ENCODE data around the gene IHH. TPM values are rescaled to one million over a fixed set of nuclear protein-coding genes. Genes with fewer than 3 reads are reported as not detected.

Gene IHH
- total RNA-seq, 1 donor, result under 0.01 TPM

DNA sequence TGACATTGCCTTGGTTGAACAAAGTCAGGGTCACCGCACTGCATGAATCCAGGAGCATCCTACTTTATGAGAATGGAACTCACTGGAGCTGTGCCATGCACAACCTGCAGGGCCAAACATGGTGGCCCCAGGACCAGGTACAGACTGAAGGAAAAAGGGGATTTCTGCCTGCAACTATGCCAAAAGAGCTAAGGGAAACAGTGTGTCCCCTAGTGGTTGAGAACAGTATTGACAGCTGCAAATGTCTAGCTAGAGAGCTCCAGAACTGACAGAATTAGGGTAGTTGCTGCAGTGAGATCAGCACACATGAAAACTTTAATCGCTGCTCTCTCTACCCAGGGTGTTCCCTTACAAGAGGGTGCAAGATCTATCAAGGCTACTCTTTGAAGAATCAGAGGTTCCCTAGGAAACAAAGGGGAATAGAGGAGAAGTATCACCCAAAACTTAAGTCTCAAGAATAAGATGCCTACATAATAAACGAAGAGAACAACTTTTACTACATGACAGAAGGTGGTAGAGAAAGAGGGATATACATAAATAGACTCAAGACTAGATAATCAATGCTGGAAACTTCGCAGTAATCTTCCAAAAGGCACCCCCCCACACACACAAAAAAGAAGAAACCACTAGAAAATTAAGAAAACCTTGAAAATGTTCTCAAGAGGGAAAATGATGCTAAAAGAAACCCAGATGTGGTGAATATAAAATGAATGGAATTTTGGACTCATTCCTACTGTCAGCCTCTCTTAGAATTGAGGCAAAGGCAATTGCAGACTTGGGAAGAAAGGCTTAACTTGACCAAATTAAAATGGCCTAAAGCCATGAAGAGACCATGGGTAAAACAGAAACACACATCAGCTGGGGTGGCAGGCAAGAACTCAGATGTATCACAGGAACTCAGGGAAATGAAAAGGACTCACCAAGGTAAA, 43.6 kb upstream of the IHH start:
- H3K4me2 ChIP-seq (ENCODE audit: insufficient read depth, low read length), result no peak overlapping the region
- H3K27me3 ChIP-seq (ENCODE audit: insufficient read depth, low read length), result no peaks in the 10 kb centered on the region
- H3K9me3 ChIP-seq (ENCODE audit: low read depth, low read length), result no peaks in the 10 kb centered on the region
- no peak overlapping the region for H3K27ac ChIP-seq (ENCODE audit: low read depth, low read length)
- no peak overlapping the region for H2AFZ ChIP-seq (ENCODE audit: low read length)
- no peaks in the 10 kb centered on the region for H3K36me3 ChIP-seq (ENCODE audit: insufficient read depth, low read length)
- no peak for DNase-seq (ENCODE audit: insufficient read length, low spot score, missing footprints)
- peak; percentile 89 for TF ChIP-seq CTCF (IDR thresholded peaks at IDR 0.05; ENCODE audit: extremely low read depth, low read depth, low read length)
- no peak overlapping the region for H3K4me3 ChIP-seq (ENCODE audit: insufficient read depth, low read length)
- H3K79me2 ChIP-seq (ENCODE audit: insufficient read depth, low read length), result no peaks in the 10 kb centered on the region
- H4K20me1 ChIP-seq (ENCODE audit: insufficient read depth, low read length), result peaks cover 13% of the 10 kb centered on the region
- peaks cover 9% of the 10 kb centered on the region for H3K4me1 ChIP-seq (ENCODE audit: insufficient read depth, low read length)

DNA sequence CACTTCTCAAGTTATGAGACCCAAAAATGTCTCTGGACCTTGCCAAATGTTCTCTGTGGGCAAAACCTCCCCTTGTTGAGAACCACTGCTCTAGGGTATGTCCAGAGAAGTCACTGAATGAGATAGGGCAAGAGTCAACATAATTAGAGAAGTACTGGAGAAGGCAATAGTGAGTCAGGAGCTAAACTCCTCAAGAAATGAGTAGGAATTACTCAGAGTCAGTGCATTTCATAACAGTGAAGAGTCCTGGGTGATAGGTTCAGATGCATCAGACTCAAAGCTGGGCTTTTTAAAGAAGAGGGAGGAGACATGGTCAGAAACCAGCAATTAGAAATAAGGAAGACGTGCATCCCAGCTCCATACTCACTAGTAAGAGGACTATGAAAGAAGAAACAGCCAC, 38.6 kb upstream of the IHH start:
- Histone ChIP-seq H4K20me1 (ENCODE audit: insufficient read depth, low read length) (peaks cover 8% of the 10 kb centered on the region), H3K79me2 (ENCODE audit: insufficient read depth, low read length) (no peaks in the 10 kb centered on the region), H2AFZ (ENCODE audit: low read length) (no peak overlapping the region), H3K4me1 (ENCODE audit: insufficient read depth, low read length) (peaks cover 12% of the 10 kb centered on the region), H3K9me3 (ENCODE audit: low read depth, low read length) (no peaks in the 10 kb centered on the region), H3K27ac (ENCODE audit: low read depth, low read length) (no peak overlapping the region), H3K4me3 (ENCODE audit: insufficient read depth, low read length) (no peak overlapping the region), H3K36me3 (ENCODE audit: insufficient read depth, low read length) (no peaks in the 10 kb centered on the region), H3K27me3 (ENCODE audit: insufficient read depth, low read length) (no peaks in the 10 kb centered on the region), H3K4me2 (ENCODE audit: insufficient read depth, low read length) (peak overlapping the region; percentile 11)
- peak; percentile 87 for DNase-seq (ENCODE audit: insufficient read length, low spot score, missing footprints)
- no peak for TF ChIP-seq CTCF (IDR thresholded peaks at IDR 0.05; ENCODE audit: extremely low read depth, low read depth, low read length)

- H3K27me3 ChIP-seq (ENCODE audit: insufficient read depth, low read length), result no peaks in the 10 kb centered on the region
- no peaks in the 10 kb centered on the region for H3K79me2 ChIP-seq (ENCODE audit: insufficient read depth, low read length)
- H3K9me3 ChIP-seq (ENCODE audit: low read depth, low read length), result no peaks in the 10 kb centered on the region
- peaks cover 6% of the 10 kb centered on the region for H4K20me1 ChIP-seq (ENCODE audit: insufficient read depth, low read length)
- no peak overlapping the region for H3K27ac ChIP-seq (ENCODE audit: low read depth, low read length)
- H2AFZ ChIP-seq (ENCODE audit: low read length), result no peak overlapping the region
- H3K4me2 ChIP-seq (ENCODE audit: insufficient read depth, low read length), result no peak overlapping the region
- no peak overlapping the region for H3K4me3 ChIP-seq (ENCODE audit: insufficient read depth, low read length)
- no peaks in the 10 kb centered on the region for H3K36me3 ChIP-seq (ENCODE audit: insufficient read depth, low read length)
- H3K4me1 ChIP-seq (ENCODE audit: insufficient read depth, low read length), result peaks cover 11% of the 10 kb centered on the region
- no peak for TF ChIP-seq CTCF (IDR thresholded peaks at IDR 0.05; ENCODE audit: extremely low read depth, low read depth, low read length)
- DNase-seq (ENCODE audit: insufficient read length, low spot score, missing footprints), result no peak
These were observed 34.8 kb upstream of the IHH start for GRCh38 chr2:219095406-219095935.

DNA sequence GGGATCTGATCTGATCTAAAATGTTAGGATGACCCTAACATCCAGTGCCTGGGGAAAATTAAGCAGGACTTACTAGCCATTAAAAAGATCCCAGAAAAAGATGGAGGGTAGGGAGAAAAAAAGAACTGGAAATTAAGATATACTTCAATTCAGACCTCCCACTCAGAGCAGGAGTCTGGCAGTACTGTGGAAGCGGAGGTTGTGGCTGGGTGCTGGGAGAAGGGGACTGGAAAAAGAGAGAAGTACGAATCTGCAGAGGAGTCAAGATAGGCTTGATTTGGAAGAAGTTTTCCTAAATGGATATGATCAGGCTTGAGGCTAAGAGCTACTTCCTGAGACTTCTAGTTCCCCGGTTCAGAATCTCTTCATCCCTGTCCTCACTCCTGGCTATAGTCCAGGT, 33.5 kb upstream of the IHH start:
- H4K20me1 ChIP-seq (ENCODE audit: insufficient read depth, low read length), result peaks cover 5% of the 10 kb centered on the region
- peaks cover 2% of the 10 kb centered on the region for H3K4me1 ChIP-seq (ENCODE audit: insufficient read depth, low read length)
- H2AFZ ChIP-seq (ENCODE audit: low read length), result no peak overlapping the region
- H3K36me3 ChIP-seq (ENCODE audit: insufficient read depth, low read length), result no peaks in the 10 kb centered on the region
- no peak for DNase-seq (ENCODE audit: insufficient read length, low spot score, missing footprints)
- no peaks in the 10 kb centered on the region for H3K9me3 ChIP-seq (ENCODE audit: low read depth, low read length)
- no peak overlapping the region for H3K4me3 ChIP-seq (ENCODE audit: insufficient read depth, low read length)
- no peak for TF ChIP-seq CTCF (IDR thresholded peaks at IDR 0.05; ENCODE audit: extremely low read depth, low read depth, low read length)
- no peaks in the 10 kb centered on the region for H3K27me3 ChIP-seq (ENCODE audit: insufficient read depth, low read length)
- no peak overlapping the region for H3K4me2 ChIP-seq (ENCODE audit: insufficient read depth, low read length)
- no peak overlapping the region for H3K27ac ChIP-seq (ENCODE audit: low read depth, low read length)
- no peaks in the 10 kb centered on the region for H3K79me2 ChIP-seq (ENCODE audit: insufficient read depth, low read length)
